ENCODE data around the gene SDE2. TPM values are rescaled to one million over a fixed set of nuclear protein-coding genes. Genes with fewer than 3 reads are reported as not detected.

SDE2 gene
- total RNA-seq, 1 donor from 2014 or later, result 18.4 TPM

- intact Hi-C loops (cut with DNase I), result no loop called here
These were observed 3.0 kb downstream of the SDE2 start for GRCh38 chr1:225995919-225996864.

GRCh38 chr1:225990705-225991464 is 8.3 kb downstream of the SDE2 start:
- intact Hi-C loops (cut with DNase I), result no loop called here
- Histone ChIP-seq H3K36me3 (peaks cover 97% of the 10 kb centered on the region), H3K4me1 (peaks cover 10% of the 10 kb centered on the region)

More at GRCh38 chr1:225995919-225996864, 3.0 kb downstream of the SDE2 start:
- Histone ChIP-seq H3K36me3 (peaks cover 44% of the 10 kb centered on the region), H3K4me3 (no peak overlapping the region), H3K27me3 (ENCODE audit: low read depth) (no peaks in the 10 kb centered on the region), H3K9me3 (no peaks in the 10 kb centered on the region), H3K4me1 (peaks cover 52% of the 10 kb centered on the region), H3K27ac (no peak overlapping the region)
- ATAC-seq (no peak), DNase-seq (no peak)
- no peak for TF ChIP-seq CTCF (IDR thresholded peaks at IDR 0.05)

DNA sequence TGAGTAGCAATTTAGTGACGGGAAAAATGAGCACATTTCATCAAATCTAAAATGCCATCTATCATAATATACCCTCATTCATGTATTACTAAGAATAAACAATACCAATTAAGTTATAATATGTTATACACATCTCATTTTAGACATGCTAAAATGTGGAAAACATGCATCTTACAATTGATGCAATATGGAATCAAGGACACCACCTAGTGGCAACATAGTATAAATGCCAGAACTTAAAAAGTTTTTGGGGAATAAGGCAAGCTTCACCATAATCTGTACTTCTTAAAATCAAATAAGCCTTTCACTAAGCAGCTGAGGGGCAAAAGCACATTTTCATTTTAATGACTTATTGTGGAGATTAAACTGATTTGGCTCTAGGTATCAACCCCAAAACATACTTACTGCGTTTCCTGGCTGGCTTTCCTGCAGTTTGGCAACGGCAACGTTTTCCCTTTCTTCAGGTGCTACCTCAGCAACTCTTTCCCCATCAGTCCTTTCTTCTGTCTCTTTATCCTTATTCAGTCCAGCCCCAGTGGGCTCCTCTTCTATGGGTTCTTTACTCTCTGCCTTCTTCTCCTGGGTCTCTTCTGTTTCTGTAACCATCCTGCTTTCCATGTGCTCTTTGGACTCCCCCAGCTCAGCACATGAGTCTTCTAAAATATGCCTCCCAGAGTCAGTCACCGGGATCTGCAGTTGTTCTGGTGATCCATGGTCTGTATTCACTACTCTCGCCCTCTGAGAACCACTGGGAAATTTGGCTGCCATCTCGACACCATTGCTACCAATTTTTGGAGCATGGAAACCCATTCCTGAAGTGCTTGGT is 11.4 kb downstream of the SDE2 start:
- intact Hi-C loops (cut with DNase I), result no loop called here
- DNase-seq (no peak), ATAC-seq (peak in 1 of 2 donors; percentile 51)
- Histone ChIP-seq H3K36me3 (peaks cover 100% of the 10 kb centered on the region), H3K27me3 (ENCODE audit: low read depth) (no peaks in the 10 kb centered on the region), H3K4me1 (no peaks in the 10 kb centered on the region), H3K4me3 (no peak overlapping the region), H3K9me3 (no peaks in the 10 kb centered on the region), H3K27ac (no peak overlapping the region)
- peak; percentile 73 for TF ChIP-seq CTCF (IDR thresholded peaks at IDR 0.05)

More at GRCh38 chr1:225990705-225991464, 8.3 kb downstream of the SDE2 start:
- Histone ChIP-seq H3K9me3 (no peaks in the 10 kb centered on the region), H3K27me3 (ENCODE audit: low read depth) (no peaks in the 10 kb centered on the region), H3K4me3 (no peak overlapping the region), H3K27ac (no peak overlapping the region)
- DNase-seq, result no peak
- no peak for ATAC-seq
- no peak for TF ChIP-seq CTCF (IDR thresholded peaks at IDR 0.05)

- TF ChIP-seq CTCF (IDR thresholded peaks at IDR 0.05), result no peak
- ATAC-seq, result no peak
- intact Hi-C loops (cut with DNase I), result no loop called here
- Histone ChIP-seq H3K4me3 (no peak overlapping the region), H3K9me3 (no peaks in the 10 kb centered on the region), H3K27ac (no peak overlapping the region), H3K36me3 (peaks cover 94% of the 10 kb centered on the region), H3K27me3 (ENCODE audit: low read depth) (no peaks in the 10 kb centered on the region), H3K4me1 (no peaks in the 10 kb centered on the region)
- DNase-seq, result no peak
These were observed 17.4 kb downstream of the SDE2 start for GRCh38 chr1:225981714-225982113.
